Heart left ventricle (tissue), 13 donors: Measurements from ENCODE around the gene TAOK1.

Source experiments
- POLR2A ChIP-seq, 2 donors: fragments of 450-650 bp; IDR thresholded peaks; one replicate each; pipeline ENCODE4 v1.6.1; 2017; ENCODE audit warnings: antibody characterized with exemption in 2 of 2, mild to moderate bottlenecking in 2 of 2, moderate library complexity in 2 of 2
- TF ChIP-seq, protein P1 (sequence below), 12 donors: fragments of 200-600 bp; sonication (generic) in 4 of 12; IDR thresholded peaks; one replicate each; pipeline versions ENCODE4 v1.5.0 to v1.8.0; 2018 to 2022; ENCODE audit warnings: antibody characterized with exemption in 12 of 12, mild to moderate bottlenecking in 5 of 12
- donor health status: ischemic (EF 13 %, LVEDD 7.1; RV severe dilation, severe dysfunction).
- donor health status: DM: no; HTN: yes; CAD: no.
- donor health status: DM: no; HTN: no; CAD: no.
- donor health status: ischemic (EF 25% LVEDD 6.9; RV normal size, moderate dysfunction).
- donor health status: ischemic (EF 25% LVEDD 5.7; RV mildly dilated, moderate dysfunction).
- donor health status: ischemic (EF 35%, LVEDD 5.7; RV mildly dilated, moderate dysfunction).
- donor health status: nonischemic (EF 11% LVEDD 7.7; RV severe dilation, severe dysfunction).
- donor health status: DM: yes; HTN: yes; CAD: no.
- donor health status: PGD.
- donor health status: ischemic (EF 29% LVEDD 5.4; RV normal size, mild dysfunction).
- donor health status: nonischemic (EF 23%, LVEDD 6.1; RV moderate dilation, normal function).

DNA sequence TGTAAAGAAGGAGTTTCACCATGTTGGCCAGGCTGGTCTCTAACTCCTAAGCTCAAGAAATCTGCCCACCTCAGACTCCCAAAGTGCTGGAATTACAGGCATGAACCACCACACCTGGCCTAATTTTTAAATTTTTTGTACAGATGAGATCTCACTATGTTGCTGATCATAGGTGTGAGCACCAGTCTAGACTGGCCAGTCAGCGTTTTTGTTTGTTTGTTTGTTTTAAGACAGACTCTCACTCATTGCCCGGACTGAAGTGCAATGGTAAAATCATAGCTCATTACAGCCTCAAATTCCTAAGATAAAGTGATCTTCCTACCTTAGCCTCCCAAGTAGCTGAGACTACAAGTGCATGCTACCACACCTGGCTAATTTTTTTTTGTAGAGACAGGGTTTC is 38.0 kb upstream of the TAOK1 start:
- no peak for TF ChIP-seq POLR2A (IDR thresholded peaks at IDR 0.05)
- TF ChIP-seq, protein P1, sequence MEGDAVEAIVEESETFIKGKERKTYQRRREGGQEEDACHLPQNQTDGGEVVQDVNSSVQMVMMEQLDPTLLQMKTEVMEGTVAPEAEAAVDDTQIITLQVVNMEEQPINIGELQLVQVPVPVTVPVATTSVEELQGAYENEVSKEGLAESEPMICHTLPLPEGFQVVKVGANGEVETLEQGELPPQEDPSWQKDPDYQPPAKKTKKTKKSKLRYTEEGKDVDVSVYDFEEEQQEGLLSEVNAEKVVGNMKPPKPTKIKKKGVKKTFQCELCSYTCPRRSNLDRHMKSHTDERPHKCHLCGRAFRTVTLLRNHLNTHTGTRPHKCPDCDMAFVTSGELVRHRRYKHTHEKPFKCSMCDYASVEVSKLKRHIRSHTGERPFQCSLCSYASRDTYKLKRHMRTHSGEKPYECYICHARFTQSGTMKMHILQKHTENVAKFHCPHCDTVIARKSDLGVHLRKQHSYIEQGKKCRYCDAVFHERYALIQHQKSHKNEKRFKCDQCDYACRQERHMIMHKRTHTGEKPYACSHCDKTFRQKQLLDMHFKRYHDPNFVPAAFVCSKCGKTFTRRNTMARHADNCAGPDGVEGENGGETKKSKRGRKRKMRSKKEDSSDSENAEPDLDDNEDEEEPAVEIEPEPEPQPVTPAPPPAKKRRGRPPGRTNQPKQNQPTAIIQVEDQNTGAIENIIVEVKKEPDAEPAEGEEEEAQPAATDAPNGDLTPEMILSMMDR (IDR thresholded peaks at IDR 0.05), result no peak
